HG02943 (cell line): ENCODE data around the gene GLRX3.
"Not testable (repeated sequence)": the region's sequence is repeated elsewhere in the genome, so short reads cannot be mapped to it uniquely, and the experiment has no call there.

Experiments
- ATAC-seq: cut with Tn5 transposase; IDR thresholded peaks from one replicate; pipeline ENCODE4 v1.9.1; 2021; ENCODE audit warnings: mild to moderate bottlenecking, low read depth, moderate library complexity; ENCODE audit not compliant: unreplicated experiment

Gene GLRX3

DNA sequence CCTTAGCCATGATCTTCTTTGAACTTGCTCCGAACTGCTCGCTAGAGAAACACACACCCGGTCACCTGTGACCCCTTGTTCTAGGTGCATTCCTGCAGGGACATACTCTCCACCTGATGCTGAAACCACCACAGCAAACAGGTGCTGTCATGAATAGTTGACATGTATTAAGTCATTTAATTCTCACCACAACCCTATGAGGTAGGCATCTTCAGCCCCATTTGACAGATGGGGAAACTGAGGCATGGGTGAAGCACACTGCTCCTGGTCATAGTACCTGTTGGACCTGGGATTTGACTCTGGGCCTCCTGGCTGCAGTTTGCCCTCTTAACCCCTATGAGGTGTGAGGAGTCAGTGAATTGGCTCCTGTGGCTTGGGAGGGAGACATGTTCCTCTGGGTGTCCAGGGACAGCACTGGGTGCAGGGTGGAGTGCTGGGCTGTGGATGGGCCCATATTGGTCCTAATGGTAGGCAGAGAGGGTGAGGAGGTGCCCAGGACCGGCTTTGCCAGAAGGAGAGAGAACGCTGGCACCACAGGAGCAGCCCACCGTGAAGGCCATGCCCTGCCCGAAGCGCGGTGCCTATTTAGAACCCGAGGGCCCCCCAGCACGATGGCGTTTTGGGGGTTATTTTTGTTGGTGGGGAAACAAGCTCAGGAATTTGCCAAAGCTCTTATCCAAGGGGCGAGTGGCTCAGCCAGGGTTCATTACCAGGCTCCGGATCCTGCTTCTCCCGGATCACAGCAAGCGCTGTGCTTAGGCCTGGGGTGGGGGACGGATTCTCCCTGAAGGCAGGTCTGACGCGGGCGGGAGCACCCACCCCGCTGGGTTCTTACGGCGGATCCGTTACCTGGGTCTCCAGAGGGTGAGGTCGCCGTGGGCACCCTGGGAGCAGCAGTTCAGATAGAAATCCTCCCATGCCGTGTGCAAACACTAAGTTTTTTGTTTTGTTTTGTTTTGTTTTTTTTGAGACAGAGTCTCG lies 52.3 kb downstream of the GLRX3 start:
- ATAC-seq, result no peak

DNA sequence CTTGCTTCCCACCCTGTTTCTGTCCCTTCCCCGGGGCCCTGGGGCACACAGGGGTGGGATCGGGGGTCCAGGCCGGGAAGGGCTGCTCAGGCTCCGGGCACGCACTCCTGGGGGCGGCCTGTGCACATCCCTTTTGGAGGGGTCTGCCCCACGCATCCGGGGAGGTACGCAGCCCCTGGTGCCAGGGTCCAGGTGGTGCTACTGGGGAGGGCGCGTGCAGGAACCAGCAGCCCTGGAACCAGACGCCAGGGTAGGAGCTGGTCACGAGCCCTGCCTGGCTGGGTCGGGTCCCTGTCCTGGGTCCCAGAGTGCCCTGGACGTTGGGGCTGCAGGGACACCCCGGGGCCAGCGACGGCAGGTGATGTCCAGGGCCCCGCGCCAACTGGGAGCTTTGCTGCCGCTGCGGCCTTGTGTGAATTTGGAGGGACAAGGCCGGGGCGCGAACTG lies 53.4 kb downstream of the GLRX3 start:
- ATAC-seq, result no peak

DNA sequence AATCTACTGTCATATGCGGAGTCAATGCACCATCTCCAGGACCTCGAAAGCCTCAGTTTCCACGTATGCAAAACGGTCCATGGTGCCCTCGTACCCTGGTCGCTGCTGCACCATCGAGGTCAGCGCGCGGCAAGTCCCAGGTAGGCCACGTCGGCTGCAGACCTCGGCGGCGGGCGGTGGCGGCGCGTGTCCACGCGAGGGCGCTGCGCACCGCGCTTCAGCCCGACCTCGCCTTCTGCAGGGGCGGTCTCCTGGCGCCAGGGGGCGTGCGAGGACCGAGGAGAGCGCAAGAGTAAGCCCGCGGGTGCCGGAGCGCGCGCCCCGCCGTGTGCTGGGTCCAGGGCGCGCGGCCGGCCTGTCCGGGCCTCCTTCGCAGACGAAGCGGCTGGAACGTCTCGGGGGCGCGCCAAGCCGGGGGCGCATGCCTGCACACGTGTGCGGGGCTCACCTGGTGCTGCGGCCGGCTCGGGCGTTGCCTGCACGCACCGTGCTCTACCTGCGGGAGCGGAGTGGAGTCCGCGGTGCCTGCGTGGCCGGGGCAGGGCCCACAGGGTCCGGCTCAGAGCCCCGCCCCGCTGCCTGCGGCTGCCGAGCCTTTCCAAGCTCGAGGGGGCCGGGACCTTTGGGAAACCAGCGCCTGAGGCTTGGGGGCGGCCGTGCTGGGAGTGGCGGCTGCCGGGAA lies 54.0 kb downstream of the GLRX3 start:
- peak; percentile 80 for ATAC-seq

DNA sequence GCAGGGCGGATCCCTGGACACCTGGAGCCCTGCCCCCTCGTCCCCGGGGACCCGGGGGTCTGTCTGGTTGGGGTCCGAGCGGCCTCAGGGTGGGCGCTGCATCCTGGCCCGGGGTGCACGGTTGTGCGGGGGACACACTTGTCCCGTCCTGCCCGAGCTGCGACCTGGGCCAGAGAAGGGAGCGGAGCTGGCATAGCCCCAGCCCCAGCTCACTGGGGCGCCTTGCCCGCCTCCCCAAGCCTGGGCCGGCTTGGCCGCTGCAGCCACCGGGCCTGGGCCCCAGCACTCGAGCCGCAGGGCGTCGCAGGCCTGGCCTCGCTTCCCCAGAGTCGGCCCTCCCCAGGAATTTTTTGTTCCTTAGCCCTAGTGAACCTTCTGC lies 54.5 kb downstream of the GLRX3 start:
- no peak for ATAC-seq

DNA sequence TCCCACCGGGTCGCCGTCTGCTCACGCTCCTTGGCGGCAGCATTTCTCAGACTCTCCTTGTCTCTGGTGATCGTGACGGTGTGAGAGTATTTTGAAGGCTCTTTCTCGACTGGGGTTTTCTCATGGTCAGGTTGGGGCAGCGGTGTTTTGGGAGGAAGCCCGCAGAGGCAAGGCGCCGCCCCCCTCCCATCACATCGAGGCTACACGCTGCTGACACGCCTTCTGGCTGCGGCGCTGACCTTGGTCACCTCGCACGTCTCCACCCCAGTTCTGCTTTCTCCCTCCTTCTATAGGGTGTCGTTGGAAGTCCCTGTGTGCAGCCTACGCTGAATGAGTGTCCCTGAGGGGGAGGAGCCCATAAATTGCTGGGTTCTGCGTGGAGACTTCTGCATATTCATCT lies 55.2 kb downstream of the GLRX3 start:
- ATAC-seq, result no peak

DNA sequence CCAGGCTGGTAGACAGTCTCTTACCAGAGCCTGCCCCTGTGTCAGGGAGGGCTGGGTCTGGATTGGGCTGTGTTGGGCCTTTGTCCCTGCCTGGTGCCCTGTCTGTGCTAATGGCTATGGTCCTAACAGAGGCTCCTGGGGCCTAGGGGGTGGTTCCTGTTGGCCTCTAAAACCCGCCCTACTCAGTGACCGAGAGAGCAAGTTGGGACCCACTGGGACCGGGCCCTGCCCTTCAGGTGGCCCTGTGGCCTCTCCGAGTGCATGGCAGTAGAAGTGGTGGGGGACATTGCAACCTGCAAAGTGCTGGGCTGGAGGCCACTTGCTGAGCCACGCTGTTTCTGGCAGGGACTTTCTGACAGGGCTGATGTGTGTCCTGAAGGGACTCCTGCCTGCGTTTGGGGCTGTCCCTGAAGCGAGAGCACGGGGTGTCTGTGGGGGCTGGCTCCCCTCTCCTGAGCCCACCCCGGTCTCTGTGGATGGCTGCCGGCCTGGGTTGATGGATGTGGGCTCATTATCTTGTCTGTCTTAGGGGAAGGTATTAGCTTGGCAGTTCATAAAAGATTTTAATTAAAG lies 56.2 kb downstream of the GLRX3 start:
- no peak for ATAC-seq

DNA sequence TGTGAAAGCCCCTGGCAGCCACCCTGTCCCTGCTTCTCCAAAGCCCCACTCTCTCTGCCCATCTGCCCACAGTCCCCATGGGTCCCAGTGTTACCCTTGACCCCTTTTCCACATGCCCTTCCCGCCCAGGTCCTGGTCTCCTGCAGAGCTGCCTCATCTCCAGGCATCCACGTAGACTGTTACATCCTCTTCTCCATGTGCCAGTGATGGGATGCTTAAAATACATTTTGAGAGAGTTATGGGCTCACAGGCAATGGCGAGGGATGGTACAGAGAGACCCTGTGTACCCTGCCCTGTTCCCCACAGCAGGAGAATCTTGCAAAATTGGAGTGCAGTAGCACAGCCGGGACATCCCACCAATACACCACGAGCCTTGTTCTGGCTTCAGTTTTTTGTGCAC lies 56.8 kb downstream of the GLRX3 start:
- no peak for ATAC-seq

DNA sequence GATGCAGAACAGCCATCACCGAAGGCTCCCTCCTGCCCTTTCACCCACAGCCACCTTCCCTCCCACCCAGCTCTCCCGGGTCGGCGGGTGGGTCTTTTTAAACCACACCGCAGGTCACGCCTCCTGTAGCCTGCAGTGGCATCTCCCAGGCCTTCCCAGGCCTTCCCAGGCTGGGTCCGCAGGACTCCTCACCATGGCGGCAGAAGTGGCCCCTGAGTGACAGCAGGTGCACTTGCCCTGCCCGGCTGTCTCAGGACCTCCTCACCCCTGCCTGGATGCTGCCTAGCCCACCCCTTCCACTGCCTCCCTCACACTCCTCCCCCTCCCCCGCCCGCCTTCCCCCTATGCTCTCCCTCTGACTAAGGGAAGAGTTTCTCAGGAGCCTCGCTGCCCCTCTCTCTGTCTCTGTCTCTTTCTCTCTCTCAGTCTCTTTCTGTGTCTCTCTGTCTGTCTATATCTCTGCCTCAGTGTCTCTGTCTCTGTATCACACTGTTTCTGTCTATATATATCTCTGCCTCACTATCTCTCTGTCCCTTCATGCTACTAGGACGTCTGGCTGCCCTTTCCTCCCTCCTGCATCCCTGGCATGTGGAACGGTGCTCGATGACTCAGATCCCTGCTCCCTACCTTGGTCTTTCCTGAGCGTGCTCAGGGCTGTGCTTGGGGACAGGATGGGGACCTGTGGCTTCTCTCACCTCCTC lies 57.5 kb downstream of the GLRX3 start:
- ATAC-seq, result no peak

DNA sequence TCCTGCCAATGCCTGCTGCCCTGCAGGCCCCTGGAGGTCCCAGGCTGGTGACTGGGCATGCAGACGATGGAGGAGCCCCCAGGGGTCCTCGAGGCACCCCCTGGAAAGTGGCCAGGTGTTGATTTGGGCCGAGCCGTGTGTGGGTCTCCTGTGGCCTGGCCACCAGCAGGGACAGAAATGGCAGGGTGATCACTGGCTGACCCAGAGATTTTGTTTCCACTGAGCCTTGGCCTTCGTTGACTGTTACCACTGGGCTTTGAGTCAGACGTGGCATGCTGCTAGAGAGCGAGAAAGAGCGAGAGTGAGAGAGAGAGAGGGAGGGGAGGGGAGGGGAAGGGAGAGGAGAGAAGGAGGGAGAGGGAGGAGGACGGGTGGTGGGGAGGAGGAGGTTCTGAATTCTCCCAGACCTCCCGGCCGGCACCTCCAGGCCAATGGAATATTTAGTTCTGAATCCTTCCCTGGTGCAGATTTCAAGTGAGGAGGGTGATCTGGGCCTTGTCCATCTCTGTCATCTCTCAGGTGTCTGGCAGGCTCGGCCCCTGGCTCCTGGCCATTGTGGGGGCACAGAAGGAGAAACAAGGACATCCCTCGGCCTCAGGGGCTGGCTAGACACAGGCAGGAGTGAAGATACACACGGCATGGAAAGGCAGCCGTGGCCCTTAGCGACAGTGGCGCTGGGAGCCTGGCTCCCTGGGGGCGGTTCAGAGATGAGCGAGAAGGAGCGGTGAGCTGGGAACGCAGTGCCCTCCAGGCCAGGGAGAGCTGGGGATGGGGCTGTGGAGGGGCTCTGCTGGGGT lies 58.2 kb downstream of the GLRX3 start:
- ATAC-seq, result no peak

DNA sequence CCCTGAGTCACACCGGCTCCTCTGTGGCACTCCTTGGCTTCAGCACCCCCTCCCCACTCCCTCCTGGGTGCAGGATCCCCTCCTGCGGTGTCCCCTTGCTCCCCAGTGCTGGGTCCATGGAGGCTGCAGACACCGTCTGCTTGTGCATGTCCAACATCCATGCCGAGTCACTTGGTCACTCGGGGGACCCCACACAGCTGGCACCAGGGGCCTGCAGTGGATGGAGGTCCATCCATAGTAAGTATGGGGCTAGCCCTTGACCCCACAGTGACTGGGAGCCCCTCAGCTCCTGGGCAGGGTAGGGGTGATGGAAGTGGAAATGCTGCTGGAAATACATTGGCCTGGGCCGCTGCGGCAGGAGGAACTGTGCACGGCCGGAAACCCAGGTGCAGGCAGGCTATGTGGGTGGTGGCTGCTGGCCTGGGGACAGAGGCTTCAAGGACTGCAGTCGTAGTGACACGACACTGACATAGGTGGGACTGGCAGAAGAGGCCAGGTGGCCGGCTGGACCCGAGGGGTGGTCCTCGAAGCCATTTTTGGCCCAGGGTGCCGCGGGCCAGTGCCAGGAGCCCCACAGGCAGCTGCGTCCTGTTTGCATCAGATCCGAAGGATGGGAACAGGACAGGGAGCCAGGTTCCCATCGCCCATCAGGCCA lies 58.9 kb downstream of the GLRX3 start:
- no peak for ATAC-seq

DNA sequence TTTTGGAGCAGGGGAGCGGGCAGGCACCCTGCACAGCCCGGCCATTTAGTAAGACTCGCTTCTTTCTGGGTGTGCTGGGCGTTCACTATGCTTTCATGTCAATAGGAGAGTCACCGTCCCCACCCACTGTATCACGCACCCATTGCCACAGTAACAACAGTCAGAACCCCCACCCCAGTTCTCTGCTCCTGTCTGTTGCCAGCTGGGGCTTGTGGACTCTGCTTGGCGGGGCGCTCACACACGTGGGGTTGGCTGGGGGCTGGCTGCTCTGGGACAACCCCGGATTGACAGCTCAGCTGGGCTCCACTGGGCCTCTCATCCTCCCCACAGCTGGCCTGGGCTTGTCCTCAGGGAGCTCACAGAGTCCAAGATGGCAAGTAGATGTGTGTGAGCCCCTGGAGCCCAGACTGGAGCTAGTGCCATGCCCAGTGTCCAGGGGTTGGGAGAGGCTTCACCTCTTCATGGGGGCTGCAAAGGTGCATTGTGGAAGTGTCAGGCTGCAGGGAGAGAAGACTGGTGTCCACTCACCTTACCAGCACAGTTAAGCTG lies 59.6 kb downstream of the GLRX3 start:
- ATAC-seq, result no peak

DNA sequence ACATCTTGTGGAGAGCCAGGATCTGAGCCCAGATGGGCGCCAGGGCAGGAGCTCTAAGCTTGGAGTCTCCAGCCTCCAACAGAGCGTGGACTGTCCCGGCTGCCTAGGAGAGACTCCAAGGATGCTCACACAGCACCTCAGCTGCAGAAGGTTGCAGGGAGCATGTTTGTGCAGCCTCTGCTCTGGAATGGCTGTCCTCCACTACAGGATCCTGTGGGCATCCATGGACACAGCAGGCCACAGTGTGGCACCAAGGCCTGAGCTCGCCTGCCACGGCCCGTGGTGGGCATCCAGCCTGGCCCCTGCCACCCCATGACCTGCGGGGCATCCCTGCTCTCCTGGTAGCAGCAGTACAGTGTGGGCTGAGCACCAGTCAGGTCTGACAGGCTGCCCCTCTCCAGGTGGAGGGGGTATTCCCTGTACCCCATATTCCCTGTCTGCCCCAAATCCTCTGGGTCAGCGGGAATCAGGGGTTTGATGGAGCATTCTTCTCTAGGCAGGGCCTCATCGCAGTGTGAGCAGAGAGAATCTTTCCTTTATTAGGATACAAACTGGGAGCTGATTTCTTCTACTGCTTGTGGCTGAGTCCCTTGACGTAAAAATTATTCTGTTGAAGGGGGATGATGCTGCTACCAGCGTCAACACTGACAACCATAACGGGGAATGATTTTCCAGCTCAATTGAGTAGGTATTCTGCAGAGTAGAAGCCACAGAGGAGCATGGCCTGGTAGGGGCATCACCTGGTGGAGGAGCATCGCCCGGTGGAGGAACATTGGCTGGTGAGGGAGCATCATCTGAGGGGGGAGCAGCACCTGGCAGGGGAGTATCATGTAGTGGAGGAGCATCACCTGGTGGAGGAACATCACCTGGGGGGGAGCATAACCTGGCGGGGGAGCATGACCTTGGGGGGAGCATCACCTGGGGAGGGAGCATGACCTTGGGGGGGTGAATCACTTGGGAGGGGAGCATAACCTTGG lies 60.6 kb downstream of the GLRX3 start:
- no peak for ATAC-seq

DNA sequence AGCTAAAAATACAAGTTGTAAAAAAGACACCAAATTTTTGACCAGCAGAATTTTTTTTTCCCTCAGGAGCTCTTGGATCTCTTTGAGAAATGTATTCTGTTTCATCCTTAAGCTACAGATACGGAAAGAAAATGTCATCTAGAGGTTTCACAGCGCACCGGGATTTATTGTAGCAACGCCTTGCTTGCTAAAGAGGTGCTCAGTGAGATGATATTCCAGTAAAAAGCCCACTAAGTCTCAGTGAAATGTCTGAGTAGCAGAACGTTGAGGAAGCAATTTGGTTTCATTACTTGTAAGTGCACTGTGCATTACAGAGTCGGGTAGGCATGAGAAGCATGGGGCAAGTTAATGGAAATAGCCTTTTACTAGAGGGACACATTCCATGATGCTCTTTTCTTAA lies 62.5 kb downstream of the GLRX3 start:
- no peak for ATAC-seq

DNA sequence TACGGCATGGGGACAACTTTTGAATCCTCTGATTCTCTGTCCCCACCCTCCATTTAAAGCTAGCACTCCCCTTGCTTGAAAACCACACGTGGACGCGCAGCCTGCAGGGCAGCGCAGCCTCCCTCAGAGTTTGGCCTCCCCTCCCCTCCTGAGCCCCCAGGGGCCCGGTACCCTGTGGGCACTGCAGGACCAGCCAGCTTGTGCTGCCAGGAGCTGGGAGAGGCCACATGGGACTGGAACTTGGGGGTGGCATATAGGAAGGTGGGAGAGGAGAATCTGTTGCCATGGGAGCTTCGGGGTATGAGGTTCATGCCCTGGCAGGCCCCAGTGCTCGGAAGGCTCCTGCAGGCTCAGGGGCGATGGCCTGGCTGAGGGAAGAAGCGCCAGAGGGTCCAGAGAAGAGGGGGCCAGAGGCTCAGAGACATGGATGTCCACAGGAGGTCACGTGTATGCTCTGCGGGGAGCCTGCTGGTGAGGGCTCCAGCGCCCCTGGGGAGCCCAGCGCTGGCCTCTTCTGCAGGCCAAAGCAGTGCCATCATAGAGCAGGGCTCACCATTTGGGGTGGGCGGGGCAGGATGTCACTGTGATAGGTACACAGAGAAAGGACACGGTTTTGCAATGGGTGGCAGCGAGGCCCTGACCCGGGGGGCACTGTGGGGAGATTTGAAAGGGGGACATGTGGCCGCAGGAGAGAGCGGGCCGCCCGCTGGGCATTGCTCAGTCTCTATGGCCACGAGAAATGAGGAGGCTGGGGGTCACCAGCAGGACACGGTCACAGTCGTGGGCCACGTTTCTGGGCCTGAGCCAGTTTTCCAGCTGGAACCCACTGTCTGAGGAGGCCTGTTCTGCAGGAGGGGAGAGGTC lies 64.2 kb downstream of the GLRX3 start:
- ATAC-seq, result no peak

DNA sequence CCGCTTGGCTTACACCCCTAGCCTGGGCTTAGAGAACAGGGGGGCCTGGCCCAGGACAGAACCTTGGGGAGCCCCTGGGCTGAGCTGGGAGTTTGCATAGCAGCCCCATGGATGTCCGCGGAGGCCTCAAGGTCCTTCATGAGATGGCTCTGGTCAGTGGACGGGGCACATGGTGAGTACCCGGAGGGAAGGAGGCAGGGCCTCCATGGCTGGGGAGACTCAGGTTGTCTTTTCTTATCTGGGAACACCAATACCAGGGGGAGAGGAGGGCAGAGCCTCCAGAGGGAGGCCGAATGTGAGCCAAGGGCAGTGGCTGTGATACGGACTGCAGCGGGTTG lies 64.8 kb downstream of the GLRX3 start:
- no peak for ATAC-seq

DNA sequence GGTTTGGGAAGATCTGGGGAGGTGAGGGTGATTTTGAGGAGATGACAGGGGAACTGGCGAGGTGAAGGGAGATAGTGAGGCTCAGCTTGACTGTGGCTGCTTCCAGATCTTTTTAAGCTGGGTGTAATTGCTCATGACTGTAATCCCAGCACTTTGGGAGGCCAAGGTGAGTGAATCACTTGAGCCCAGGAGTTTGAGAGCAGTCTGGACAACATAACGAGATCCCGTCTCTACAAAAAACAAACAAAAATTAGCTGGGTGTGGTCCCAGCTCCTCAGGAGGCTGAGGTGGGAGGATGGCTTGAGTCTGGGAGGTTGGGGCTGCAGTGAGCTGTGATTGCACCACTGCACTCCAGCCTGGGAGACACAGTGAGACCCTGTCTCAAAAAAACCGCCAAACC lies 66.0 kb downstream of the GLRX3 start:
- not testable (repeated sequence) for ATAC-seq

DNA sequence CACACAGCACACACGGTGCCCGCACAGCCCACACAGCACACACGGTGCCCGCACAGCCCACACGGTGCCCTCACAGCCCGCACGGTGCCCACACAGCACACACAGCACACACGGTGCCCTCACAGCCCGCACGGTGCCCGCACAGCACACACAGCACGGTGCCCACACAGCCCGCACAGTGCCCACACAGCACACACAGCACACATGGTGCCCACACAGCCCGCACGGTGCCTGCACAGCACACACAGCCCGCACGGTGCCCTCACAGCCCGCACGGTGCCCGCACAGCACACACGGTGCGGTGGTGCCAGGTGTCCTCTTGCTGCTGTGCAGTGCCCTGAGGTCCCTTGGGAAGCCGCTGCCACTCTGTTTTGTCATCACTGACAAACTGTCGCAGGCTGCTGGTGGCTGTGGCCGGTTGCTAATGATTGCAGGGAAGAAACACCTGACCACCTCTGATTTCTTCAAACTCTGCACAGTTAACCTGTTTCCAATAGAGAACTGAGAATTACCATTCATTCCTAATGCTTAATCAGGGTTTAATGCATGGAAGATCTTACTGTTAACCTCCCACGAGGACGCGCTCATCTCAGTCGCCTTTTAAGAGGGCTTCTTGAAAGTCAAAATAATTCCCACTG lies 66.9 kb downstream of the GLRX3 start:
- no peak for ATAC-seq
